B cell (primary cell): Measurements from ENCODE around the gene FMOD. TPM values are rescaled to one million over a fixed set of nuclear protein-coding genes. Genes with fewer than 3 reads are reported as not detected.

ENCODE experiments used
- ATAC-seq: fragments of 200-7000 bp; cut with Tn5 transposase; one replicate; pipeline ENCODE4 v1.10.0; 2021; ENCODE audit warnings: low read depth, mild to moderate bottlenecking, moderate number of reproducible peaks, moderate library complexity
- CTCF ChIA-PET: fragments of 350-600 bp; sonication (Branson Sonifier 250); formaldehyde crosslinking; loops from one replicate; lab custom pipeline; 2021; ENCODE audit warnings: antibody characterized with exemption, inconsistent platforms; lab: Charles Lee
- POLR2A ChIA-PET: fragments of 350-600 bp; sonication (Branson Sonifier 250); formaldehyde crosslinking; loops from one replicate; lab custom pipeline; 2021; ENCODE audit warnings: antibody characterized with exemption; lab: Charles Lee
- DNase-seq: peaks from one replicate; pipeline ENCODE4 v3.0.0; 2013
- H2AFZ ChIP-seq: 2 replicates; pipeline ENCODE4 v1.6.1; 2012; ENCODE audit warnings: mild to moderate bottlenecking, low read depth, low read length; ENCODE audit not compliant: insufficient read depth, poor library complexity, severe bottlenecking
- H3K27ac ChIP-seq, 2 donors: 1 replicate in 1 of 2; 2 replicates in 1 of 2; pipeline ENCODE4 v1.5.1; 2012 to 2013; ENCODE audit warnings: low read length in 2 of 2, mild to moderate bottlenecking in 2 of 2, moderate library complexity in 1 of 2
- H3K27me3 ChIP-seq, 4 experiments: fragments of 200-600 bp in 1 of 4; sonication (generic) in 1 of 4; replicated peaks in 1 of 4; 1 replicate in 2 of 4; 2 replicates in 2 of 4; pipeline versions ENCODE4 v1.6.1 to v1.7.0; 2013 to 2016; ENCODE audit warnings: low read length in 3 of 4, mild to moderate bottlenecking in 2 of 4, mixed read lengths in 1 of 4, moderate library complexity in 1 of 4; ENCODE audit not compliant: insufficient read depth in 4 of 4, control insufficient read depth in 3 of 4; ENCODE audit errors: control extremely low read depth in 1 of 4
- H3K36me3 ChIP-seq, 2 experiments: replicated peaks in 1 of 2; 1 replicate in 1 of 2; 2 replicates in 1 of 2; pipeline versions ENCODE4 v1.6.1 to v1.7.1; 2013; ENCODE audit warnings: low read length in 1 of 2; ENCODE audit not compliant: insufficient read depth in 2 of 2, control insufficient read depth in 1 of 2; ENCODE audit errors: control extremely low read depth in 1 of 2, extremely low read depth in 1 of 2
- H3K4me1 ChIP-seq, 2 donors: fragments of 200-600 bp in 1 of 2; sonication (generic) in 1 of 2; 1 replicate in 1 of 2; 2 replicates in 1 of 2; pipeline versions ENCODE4 v1.5.1 to v1.6.1; 2013 to 2017; ENCODE audit warnings: low read length in 2 of 2; ENCODE audit not compliant: control insufficient read depth in 2 of 2, insufficient read depth in 2 of 2
- H3K4me2 ChIP-seq: replicated peaks from 2 replicates; pipeline ENCODE3; 2012; ENCODE audit warnings: mild to moderate bottlenecking, low read depth, low read length; ENCODE audit not compliant: poor library complexity, severe bottlenecking
- H3K4me3 ChIP-seq, 5 experiments: fragments of 200-600 bp in 1 of 5; sonication (generic) in 1 of 5; 1 replicate in 3 of 5; 2 replicates in 2 of 5; pipeline versions ENCODE4 v1.5.1 to v1.7.0; 2011 to 2016; ENCODE audit warnings: low read length in 4 of 5, mild to moderate bottlenecking in 4 of 5, low read depth in 2 of 5, control low read depth in 1 of 5, moderate library complexity in 1 of 5; ENCODE audit not compliant: insufficient read depth in 1 of 5; ENCODE audit errors: control extremely low read depth in 1 of 5, extremely low read depth in 1 of 5
- H3K79me2 ChIP-seq: fragments of 200-600 bp; sonication (generic); one replicate; pipeline ENCODE4 v1.6.0; 2016; ENCODE audit warnings: low read length; ENCODE audit not compliant: control insufficient read depth, insufficient read depth
- H3K9ac ChIP-seq: fragments of 200-600 bp; sonication (generic); 2 replicates; pipeline ENCODE4 v1.6.1; 2017; ENCODE audit warnings: mild to moderate bottlenecking, low read length, moderate library complexity
- H3K9me3 ChIP-seq, 3 donors: one replicate each; pipeline versions ENCODE4 v1.6.1 to v1.7.1; 2013; ENCODE audit warnings: low read length in 2 of 3; ENCODE audit not compliant: control insufficient read depth in 2 of 3, insufficient read depth in 1 of 3; ENCODE audit errors: control extremely low read depth in 1 of 3
- H4K20me1 ChIP-seq: 2 replicates; pipeline ENCODE4 v1.6.0; 2012; ENCODE audit warnings: mild to moderate bottlenecking, low read length; ENCODE audit not compliant: insufficient read depth, control insufficient read depth, poor library complexity, severe bottlenecking
- H3K27ac Mint-ChIP-seq: one replicate; pipeline ENCODE4 v1.8.0; 2021; ENCODE audit warnings: mixed read lengths
- H3K27me3 Mint-ChIP-seq: one replicate; pipeline ENCODE4 v1.8.0; 2021; ENCODE audit warnings: mixed read lengths
- H3K4me1 Mint-ChIP-seq: one replicate; pipeline ENCODE4 v1.8.0; 2021; ENCODE audit warnings: mixed read lengths
- H3K4me3 Mint-ChIP-seq: one replicate; pipeline ENCODE4 v1.8.0; 2021; ENCODE audit warnings: mixed read lengths
- H3K9me3 Mint-ChIP-seq: one replicate; pipeline ENCODE4 v1.8.0; 2022; ENCODE audit warnings: mixed read lengths; ENCODE audit not compliant: insufficient read depth
- EZH2 ChIP-seq: IDR thresholded peaks from 2 replicates; pipeline ENCODE4 v1.6.1; 2012; ENCODE audit warnings: borderline replicate concordance, low read depth, mild to moderate bottlenecking, moderate library complexity, low read length; ENCODE audit not compliant: insufficient read depth, poor library complexity, severe bottlenecking
- WGBS: methylation state at CpG from one replicate; pipeline ENCODE4 v1.1.5; 2013; ENCODE audit warnings: missing lambda C conversion rate; ENCODE audit not compliant: insufficient coverage; 5-methylcytosine and 5-hydroxymethylcytosine counted together
- intact Hi-C: fragments of 100-400 bp; cut with micrococcal nuclease; formaldehyde crosslinking; loops from one replicate; pipeline ENCODE4 v1.10.0; 2022
- polyA plus RNA-seq: library from polyadenylated mRNA; depleted of rRNA; stranded (reverse); fragments of >200 nt; gene quantifications from 2 replicates; pipeline ENCODE4 v1.2.3, GENCODE V29; 2012
- total RNA-seq, 2 donors: library from RNA; stranded (reverse); fragments of 120-200 nt in 1 of 2; gene quantifications; 1 replicate in 1 of 2; 2 replicates in 1 of 2; pipeline versions ENCODE4 v1.2.3 to v1.2.4, GENCODE V29; 2013 to 2022
- TF ChIP-seq, protein P1 (sequence below): fragments of 200-600 bp; IDR thresholded peaks from one replicate; pipeline ENCODE4 v1.8.0; 2022; ENCODE audit warnings: antibody characterized with exemption, mild to moderate bottlenecking

FMOD gene
- total and polyA plus RNA-seq, 2 donors (not counting 1 experiment from before 2014, with no cell fraction given) = not detected

GRCh38 chr1:203295796-203296195, 55.1 kb downstream of the FMOD start:
- TF ChIP-seq, protein P1, sequence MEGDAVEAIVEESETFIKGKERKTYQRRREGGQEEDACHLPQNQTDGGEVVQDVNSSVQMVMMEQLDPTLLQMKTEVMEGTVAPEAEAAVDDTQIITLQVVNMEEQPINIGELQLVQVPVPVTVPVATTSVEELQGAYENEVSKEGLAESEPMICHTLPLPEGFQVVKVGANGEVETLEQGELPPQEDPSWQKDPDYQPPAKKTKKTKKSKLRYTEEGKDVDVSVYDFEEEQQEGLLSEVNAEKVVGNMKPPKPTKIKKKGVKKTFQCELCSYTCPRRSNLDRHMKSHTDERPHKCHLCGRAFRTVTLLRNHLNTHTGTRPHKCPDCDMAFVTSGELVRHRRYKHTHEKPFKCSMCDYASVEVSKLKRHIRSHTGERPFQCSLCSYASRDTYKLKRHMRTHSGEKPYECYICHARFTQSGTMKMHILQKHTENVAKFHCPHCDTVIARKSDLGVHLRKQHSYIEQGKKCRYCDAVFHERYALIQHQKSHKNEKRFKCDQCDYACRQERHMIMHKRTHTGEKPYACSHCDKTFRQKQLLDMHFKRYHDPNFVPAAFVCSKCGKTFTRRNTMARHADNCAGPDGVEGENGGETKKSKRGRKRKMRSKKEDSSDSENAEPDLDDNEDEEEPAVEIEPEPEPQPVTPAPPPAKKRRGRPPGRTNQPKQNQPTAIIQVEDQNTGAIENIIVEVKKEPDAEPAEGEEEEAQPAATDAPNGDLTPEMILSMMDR = no peak
- TF ChIP-seq EZH2 = no peak
- intact Hi-C loops = loop anchor here (1.0 kb wide), 1 partner anchor 10 kb away; the partner anchor contains the start of gene BTG2
- WGBS = no CpG with 5 or more reads among the region's 1 CpG
- Histone ChIP-seq H3K79me2 (peaks cover 33% of the 10 kb centered on the region), H4K20me1 (no peaks in the 10 kb centered on the region), H3K36me3 (no peaks in the 10 kb centered on the region), H3K4me1 (peaks cover 76 to 92% of the 10 kb centered on the region in 2 donors), H3K27me3 (no peaks in the 10 kb centered on the region), H3K9ac (peak overlapping the region; percentile 17), H3K9me3 (no peaks in the 10 kb centered on the region), H3K27ac (peak overlapping the region; percentile 77 to 81), H3K4me3 (peak overlapping the region in 1 of 5 experiments; percentile 11), H3K4me2 (peak overlapping the region; percentile 51), H2AFZ (peak overlapping the region; percentile 11)
- CTCF ChIA-PET = interaction anchor here (1.0 to 37.7 kb wide), 8 partner anchors 10 to 192 kb away, joined by 3 to 1776 read pairs (median 9); partner anchors contain the start of genes BTG2 and FMOD
- Mint-ChIP-seq H3K27me3 (no peaks in the 10 kb centered on the region), H3K9me3 (no peaks in the 10 kb centered on the region), H3K4me3 (peak overlapping the region; percentile 60), H3K27ac (peak overlapping the region; percentile 92), H3K4me1 (peaks cover 85% of the 10 kb centered on the region)
- POLR2A ChIA-PET = interaction anchor here (0.6 to 6.9 kb wide), 11 partner anchors 9 to 34 kb away, joined by 3 to 100 read pairs (median 11); partner anchors contain the start of gene BTG2
- peak; percentile 64 for ATAC-seq
- DNase-seq = peak; percentile 82
